Measurements from ENCODE around the gene ZNF17.

Gene ZNF17

GRCh38 chr19:57421037-57421436, 10.1 kb downstream of the ZNF17 start:
- DNase-seq (ENCODE audit: low read depth in 3 of 3, low spot score in 1 of 3) = no peak

DNA sequence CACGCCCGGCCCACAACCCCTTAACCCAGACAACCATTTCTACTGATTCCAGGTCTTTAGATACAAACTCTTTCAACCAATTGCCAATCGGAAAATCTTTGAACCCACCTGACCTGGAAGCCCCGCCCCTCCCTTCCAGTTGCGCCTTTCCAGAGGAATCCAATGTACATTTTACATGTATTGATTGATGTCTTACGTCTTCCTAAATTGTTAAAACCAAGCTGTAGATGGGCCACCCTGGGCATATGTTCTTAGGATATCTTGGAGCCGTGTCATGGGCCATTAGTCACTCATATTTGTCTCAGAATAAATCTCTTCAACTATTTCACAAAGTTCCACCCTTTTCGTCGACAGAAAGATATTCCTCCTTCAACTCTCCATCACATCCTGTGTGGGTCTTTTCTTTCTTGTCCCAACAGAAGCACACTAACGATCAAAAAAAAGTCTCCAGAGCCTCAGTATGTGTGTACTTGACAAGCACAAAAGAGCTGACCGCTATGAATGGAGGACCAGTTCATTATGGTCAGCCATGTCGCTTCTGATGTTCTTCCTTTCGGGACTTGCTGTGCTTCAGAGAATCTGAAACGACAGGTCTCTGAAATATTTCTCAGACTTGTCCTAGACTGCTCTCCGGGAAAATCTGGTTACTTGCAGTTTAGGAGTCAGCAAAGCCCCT, 23.6 kb downstream of the ZNF17 start:
- DNase-seq (ENCODE audit: low read depth in 3 of 3, low spot score in 1 of 3) = no peak

GRCh38 chr19:57435062-57435978, 24.4 kb downstream of the ZNF17 start, which contains the start of gene ZNF749:
Gene ZNF749 (plus strand): TSS chr19:57435325. CDS start chr19:57435579, 254 bp downstream.
- DNase-seq (ENCODE audit: low read depth in 3 of 3, low spot score in 1 of 3) = peak; percentile 86 to 96 (median 89)

DNA sequence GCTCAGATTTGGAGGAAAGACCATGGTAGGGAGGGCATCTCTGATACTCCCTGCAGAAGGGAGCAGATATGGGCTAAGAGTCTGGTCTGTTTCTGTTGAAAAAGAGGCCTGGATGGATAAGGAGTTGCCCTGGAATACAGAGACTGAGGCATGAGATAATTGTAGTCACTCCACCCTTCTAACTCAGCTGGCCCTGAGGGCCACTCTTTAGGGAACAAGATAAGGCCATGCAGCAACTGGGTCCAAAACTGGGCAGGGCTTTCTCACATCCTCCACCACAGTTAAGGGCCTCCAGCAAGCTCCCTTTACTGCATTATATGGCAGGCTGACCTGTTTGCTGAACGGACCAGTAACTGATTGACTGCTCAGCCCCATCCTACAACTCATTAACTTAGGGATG, 25.5 kb downstream of the ZNF17 start:
- DNase-seq (ENCODE audit: low read depth in 3 of 3, low spot score in 1 of 3) = no peak

- no peak for DNase-seq (ENCODE audit: low read depth in 3 of 3, low spot score in 1 of 3)
These were observed 27.0 kb downstream of the ZNF17 start for GRCh38 chr19:57437931-57438330.

GRCh38 chr19:57438925-57439324, 28.0 kb downstream of the ZNF17 start:
- DNase-seq (ENCODE audit: low read depth in 3 of 3, low spot score in 1 of 3) = no peak

- no peak for DNase-seq (ENCODE audit: low read depth in 3 of 3, low spot score in 1 of 3)
These were observed 31.2 kb downstream of the ZNF17 start for GRCh38 chr19:57441979-57442752.

DNA sequence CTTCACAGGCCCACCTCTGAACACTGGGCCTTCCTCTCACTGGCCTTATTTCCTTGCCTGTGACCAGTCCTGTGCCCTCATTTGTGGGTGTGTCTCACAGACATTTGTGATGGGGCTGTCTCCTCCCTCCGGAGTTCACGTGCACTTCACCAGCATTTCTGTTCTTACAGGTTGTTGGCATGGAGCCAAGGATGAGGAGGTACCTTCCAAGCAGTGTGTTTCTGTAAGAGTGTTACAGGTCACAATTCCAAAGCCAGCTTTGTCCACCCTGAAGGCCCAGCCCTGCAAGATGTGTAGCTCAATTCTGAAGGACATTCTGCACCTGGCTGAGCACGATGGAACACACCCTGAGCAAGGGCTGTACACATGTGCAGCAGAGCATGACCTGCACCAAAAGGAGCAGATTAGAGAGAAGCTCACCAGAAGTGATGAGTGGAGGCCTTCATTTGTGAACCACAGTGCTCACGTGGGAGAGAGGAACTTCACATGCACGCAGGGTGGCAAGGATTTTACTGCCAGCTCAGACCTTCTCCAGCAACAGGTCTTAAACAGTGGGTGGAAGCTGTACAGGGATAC, 32.2 kb downstream of the ZNF17 start:
- no peak for DNase-seq (ENCODE audit: low read depth in 3 of 3, low spot score in 1 of 3)

DNA sequence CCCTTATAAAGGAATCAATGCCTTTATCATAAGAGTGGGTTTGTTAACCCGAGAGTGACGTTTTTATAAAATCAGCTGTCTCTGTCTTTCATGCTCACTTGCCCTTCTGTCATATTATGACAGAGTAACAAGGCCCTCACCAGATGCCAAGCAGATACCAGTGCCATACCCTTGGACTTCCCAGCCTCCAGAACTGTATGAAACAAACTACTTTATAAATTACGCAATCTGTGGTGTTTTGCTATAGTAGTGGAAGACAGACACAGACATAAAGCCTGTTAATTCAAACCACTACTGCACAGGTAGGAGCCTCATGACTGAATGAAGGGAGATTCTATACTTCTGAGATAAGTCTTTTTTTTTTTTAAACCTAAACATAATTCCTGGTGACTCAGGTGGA, 41.3 kb downstream of the ZNF17 start:
- DNase-seq (ENCODE audit: low read depth in 3 of 3, low spot score in 1 of 3) = no peak

DNA sequence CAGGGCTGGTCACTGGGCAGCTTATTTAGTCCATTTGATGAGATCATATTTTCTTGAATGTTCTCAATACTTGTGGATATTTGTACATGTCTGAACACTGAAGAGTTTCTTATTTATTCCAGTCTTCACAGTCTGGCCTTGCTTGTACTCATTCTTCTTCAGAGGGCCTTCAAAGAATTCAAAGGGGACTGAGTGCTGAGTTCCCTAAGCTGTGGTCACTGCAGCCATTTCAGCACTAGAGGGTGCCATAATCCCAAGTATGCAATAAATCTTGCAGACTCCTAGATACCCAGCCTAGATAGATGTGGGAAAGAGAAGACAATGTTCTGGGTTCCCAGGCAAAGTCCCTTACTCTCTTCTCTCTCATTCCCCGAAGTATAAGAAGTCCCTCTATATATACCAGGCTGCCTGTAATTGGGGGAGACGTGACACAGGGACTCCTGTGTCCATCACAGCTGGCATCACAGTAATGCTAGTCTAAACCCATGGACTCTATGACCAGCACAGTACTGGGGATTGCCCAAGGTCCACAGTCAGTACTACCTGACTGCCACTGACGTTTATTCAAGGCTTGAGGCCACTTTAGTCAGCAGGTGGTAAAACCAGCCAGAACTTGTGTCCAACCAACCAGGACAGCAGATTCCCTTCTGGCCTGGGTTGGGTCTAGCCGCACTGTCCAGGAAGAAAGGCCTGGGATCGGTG, 54.9 kb downstream of the ZNF17 start:
- DNase-seq (ENCODE audit: low read depth in 3 of 3, low spot score in 1 of 3) = no peak

DNA sequence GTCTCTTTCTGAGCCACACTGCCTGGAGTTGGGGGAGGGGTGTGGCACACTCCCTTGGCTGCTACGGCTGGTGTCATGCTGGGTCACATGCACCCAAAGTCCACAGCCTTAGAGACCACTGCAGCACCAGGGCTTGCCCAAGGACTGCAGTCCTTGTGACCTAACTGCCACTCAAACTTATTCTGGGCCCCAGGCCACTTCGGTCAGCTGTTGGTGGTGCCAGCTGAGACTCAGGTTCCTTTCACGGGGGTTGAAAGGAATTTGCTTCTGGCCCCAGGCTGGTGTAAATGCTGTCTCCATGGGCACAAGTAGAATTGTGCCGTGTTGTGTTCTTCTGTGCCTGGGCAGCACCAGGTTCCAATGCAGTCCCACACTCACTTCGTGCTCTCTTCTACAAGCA, 55.5 kb downstream of the ZNF17 start:
- no peak for DNase-seq (ENCODE audit: low read depth in 3 of 3, low spot score in 1 of 3)
